GM12878 (cell line): ENCODE data around the gene RECQL.

Experiments used
- CTCF ChIP-seq, 3 experiments: IDR thresholded peaks in 2 of 3; conservative IDR thresholded peaks in 1 of 3; 2 replicates each; pipeline ENCODE4 v1.5.1; 2011; ENCODE audit warnings: low read depth in 3 of 3, low read length in 3 of 3, mild to moderate bottlenecking in 3 of 3, control low read depth in 2 of 3, moderate library complexity in 2 of 3, inconsistent platforms in 1 of 3, mixed read lengths in 1 of 3; ENCODE audit not compliant: control insufficient read depth in 2 of 3, insufficient read depth in 1 of 3; ENCODE audit errors: extremely low read depth in 1 of 3
- HDAC2 ChIP-seq: fragments of 200-600 bp; sonication (generic); IDR thresholded peaks from 2 replicates; pipeline ENCODE4 v1.6.1; 2017
- KDM1A ChIP-seq: fragments of 200-600 bp; sonication (generic); IDR thresholded peaks from 2 replicates; pipeline ENCODE4 v1.6.1; 2016; ENCODE audit warnings: borderline replicate concordance
- MTA2 ChIP-seq: fragments of 450-650 bp; IDR thresholded peaks from 2 replicates; pipeline ENCODE4 v1.6.1; 2016; ENCODE audit warnings: low read depth, mild to moderate bottlenecking, moderate library complexity
- PRDM15 ChIP-seq: fragments of 450-650 bp; formaldehyde crosslinking; IDR thresholded peaks from 2 replicates; pipeline ENCODE4 v1.4.0; 2020; ENCODE audit warnings: mild to moderate bottlenecking, moderate library complexity
- RCOR1 ChIP-seq: conservative IDR thresholded peaks from 2 replicates; pipeline ENCODE4 v1.6.1; 2012; ENCODE audit warnings: low read depth, low read length, improper control_type of control experiment
- SP1 ChIP-seq: IDR thresholded peaks from one replicate; pipeline ENCODE4 v1.6.1; 2011; ENCODE audit warnings: low read depth, low read length
- ZNF384 ChIP-seq: IDR thresholded peaks from 2 replicates; pipeline ENCODE4 v1.6.1; 2012; ENCODE audit warnings: low read depth, mild to moderate bottlenecking, low read length, improper control_type of control experiment, borderline replicate concordance

- no peak for TF ChIP-seq CTCF (IDR thresholded peaks at IDR 0.05 in 2 of 3, conservative IDR thresholded peaks at IDR 0.05 in 1 of 3; ENCODE audit: control insufficient read depth in 2 of 3, extremely low read depth in 1 of 3, insufficient read depth in 1 of 3, low read depth in 3 of 3, low read length in 3 of 3)
- TF ChIP-seq MTA2 = no peak
- TF ChIP-seq SP1 = no peak
- TF ChIP-seq HDAC2 = no peak
- TF ChIP-seq ZNF384 = no peak
- TF ChIP-seq PRDM15 = no peak
- no peak for TF ChIP-seq RCOR1
- no peak for TF ChIP-seq KDM1A
Observed at GRCh38 chr12:21444193-21445146, 57.0 kb downstream of the RECQL start.
